GM19238 (cell line): Measurements from ENCODE around the gene RNF217.

Experiments used
- DNase-seq: peaks from one replicate; pipeline ENCODE4 v3.0.0; 2011; ENCODE audit warnings: low spot score; ENCODE audit not compliant: insufficient read length

RNF217 gene

DNA sequence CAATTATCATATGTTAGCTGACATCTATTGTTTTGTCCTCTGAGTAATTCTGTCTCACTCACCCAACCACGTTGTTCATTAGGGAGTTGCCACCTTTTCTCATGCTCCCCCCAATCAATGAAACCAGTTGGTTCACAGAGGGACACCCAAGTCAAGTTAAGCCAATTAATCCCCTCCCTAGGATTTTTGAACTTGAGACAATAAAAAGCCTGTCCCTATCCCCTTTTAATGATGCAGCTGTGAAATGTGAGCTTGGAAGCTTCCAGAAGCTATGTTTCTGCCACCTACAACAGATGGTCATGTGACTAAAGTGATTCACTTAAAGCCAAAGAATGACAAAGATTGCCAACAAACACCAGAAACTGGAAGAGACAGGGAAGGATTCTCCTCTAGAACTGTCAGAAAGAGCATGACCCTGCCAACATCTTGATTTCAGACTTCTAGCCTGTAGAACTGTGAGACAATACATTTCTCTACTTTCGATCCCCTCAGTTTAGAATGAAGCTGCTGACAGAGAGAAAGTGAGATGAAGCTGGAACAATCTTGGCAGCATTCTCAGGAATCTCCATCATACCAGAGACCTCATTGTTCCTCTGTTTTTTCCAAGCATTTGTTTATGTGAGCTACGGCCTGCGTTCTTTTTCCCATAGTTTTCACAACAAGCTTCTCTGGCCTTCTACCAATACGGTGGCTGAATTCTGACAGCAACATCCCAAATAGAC lies 133.5 kb downstream of the RNF217 start:
- no peak for DNase-seq

DNA sequence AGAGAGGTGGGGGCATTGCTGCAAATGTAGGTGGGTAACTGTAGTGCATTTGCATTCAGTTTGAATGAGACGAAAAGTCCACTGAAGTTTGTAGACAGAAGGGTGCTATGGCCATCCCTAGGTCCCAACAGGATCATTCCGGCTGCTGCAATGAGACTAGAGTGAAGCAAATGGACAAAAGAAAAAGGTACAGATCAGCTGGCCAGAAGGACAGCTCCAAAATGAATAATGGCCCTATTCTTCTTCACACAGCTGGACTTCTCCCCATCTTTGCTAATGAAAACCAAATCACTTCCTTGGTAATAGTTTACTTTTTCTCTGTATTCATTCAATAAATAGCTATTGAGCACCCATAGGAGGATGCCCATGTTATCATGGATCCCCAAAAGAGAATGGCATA lies 134.9 kb downstream of the RNF217 start:
- DNase-seq: no peak

DNA sequence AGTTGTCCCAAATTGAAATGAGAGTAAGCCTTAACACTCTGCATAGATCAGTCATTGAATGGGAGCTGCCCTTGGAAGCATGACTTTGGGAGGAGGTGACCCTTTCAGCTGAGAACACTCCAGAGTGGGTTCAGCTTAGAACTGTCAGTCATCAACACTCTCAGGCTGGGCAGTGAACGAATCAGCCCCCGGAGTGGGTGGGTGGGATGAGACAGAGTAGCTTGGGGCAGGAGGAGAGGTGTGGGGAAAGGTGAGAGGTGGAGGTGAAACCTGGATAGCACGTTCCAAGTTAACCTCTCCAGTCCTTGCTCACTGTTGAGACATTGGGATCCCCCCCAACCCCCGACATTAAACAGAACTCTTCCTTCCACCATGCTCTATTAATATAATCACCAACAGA lies 136.0 kb downstream of the RNF217 start:
- DNase-seq: no peak

DNA sequence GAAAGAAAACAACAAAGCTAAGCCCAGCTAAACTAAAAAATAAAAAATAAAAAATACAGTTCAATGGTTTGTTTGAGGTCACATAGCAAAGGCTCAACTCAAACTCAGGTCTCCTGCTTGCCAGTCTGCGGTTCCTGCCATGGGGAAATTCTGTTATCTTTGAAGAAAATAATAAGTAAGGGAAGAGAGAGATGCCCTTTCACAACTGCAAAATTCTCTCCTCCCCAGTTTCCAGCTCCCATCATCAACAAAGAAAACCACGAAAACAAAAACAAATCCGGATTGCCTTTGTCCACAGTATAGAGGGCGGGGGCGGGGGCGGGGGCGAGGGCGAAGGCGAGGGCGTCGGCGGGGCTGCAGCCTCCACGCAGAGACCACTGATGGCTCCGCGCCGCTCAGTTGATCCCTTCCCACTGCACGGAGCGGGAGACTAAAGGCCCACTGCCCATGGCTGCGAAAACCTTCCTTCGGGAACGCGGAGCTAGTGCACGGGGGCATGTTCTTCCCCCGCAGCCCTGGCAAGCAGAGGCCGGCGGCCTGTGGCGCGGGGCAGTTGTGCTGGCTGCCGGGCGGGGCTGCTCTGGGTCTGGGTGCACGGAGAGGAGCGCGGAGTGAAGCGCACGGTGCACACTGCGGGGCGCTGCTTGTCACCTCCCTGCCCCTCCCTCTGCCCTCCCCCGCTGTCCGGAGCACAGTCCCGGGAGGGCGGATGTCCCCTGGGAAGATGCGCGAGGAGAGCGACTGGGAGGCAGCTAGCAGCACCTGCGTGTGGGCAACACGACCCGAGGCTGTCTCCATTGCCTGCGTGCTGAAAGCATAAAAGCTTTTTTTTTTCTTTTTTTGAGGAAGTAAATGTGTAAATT lies 137.2 kb downstream of the RNF217 start:
- peak; percentile 19 for DNase-seq

DNA sequence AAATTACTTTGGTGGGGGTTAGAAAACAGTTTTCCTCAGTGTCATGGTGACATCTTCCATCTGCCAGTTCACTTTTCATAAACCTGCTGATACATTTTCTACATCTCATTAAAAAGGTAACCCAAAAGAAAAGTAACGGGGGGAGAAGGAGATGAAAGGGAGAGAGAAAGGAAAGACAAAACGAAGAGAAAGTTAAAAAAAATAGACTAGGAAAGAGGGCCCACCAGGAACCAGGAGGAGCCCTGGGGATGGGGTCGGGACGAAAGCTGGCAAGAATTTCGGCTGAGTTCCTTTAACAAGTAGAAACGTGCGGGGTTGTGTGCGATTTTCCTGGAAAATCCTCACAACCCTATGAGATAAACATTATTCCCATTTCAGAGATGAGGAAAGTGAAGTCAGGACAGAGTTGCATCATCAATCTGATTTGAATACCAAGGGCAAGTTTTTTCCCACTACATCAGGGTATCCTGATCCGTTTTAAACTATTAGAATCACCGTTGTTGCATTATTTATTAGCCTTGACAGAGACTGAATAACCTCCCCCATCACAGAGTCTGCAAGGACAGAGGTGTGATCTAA lies 137.9 kb downstream of the RNF217 start:
- no peak for DNase-seq

DNA sequence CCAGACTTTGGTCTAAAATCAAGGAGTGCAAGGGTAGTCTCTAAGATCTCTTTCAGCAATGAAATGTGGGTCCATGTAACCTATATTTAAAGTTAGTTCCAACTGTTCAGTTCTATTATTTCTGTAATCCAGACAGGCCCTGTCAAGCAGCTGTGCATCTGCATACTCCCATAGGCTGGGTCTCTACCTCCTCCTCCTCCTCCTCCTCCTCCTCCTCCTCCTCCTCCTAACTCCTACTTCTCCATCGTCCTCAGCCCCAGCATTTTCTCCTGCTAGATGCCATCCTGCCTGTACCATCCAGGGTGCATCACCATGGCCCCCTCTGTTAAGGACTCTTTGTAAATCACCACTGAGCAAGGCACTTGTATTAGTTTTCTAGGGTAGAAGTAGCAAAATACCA lies 138.9 kb downstream of the RNF217 start:
- no peak for DNase-seq

DNA sequence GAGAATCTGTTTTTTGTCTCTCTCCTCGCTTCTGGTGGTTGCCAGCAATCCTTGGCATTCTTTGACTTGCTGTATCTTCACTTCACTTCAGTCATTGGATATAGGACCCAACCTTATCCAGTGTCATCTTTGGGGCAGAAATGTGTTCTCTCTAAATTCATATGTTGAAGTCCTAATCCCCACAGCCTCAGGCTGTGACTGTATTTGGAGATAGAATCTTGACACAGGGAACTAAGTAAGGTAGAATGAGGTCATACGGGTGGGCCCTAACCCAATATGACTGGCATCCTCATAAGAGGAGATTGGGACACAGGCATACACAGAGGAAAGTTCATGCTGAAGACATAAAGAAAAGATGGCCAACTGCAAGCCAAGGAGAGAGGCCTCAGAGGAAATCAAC lies 139.4 kb downstream of the RNF217 start:
- DNase-seq: no peak

DNA sequence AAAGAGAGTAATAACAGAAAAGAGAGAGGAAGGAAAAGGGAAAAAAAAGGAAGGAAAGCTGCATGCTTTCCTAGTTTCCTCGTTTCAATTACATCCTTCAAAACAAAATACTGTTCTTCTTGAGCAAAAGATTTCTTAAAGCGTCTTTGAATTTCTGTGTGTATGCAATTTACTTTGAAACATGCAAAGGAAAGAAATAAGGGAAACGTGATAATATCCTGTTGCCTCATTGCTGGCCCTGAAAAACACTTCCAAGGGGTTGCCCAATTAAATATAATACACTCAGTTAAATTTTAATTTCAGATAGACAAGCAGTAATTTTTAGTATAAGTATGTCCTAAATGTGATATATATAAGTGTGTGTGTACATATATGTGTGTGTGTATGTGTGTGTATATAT lies 140.2 kb downstream of the RNF217 start:
- DNase-seq: no peak

DNA sequence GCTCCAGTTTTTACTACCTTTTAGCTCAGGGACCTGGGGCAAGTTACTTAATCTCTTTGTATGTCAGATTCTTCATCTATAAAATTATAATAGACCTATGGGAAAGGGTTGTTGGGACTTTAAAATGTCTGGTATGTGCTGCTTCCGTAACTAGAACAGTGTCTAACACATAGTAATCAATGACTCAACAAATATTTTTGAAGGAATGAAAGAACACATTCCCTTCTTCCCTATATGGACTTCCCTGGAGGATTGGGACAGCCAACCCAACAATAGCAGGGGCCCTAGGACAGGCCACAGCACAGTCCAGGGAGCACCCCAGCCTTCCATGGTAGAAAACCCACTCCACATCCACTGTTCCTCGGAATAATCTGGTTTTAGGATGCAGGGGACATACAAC lies 140.7 kb downstream of the RNF217 start:
- no peak for DNase-seq

DNA sequence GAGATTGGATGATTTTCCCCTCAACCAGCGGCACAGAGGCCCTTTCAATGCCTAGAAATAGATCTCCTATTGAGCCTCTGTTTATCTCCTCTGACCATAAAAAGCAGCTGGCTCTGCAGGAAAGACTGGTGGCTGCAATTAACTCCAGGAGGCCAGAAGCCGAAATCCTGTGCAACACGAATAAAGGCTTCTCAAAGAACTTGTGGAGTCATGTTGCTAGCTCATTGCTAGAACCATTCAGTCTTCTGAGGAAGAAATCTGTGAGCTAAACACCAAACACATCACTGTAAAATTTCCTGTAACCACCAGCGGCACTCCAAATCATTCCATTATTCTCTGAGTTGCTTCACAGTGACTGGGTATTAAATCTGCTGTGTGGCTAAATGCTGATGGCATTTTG lies 142.2 kb downstream of the RNF217 start:
- DNase-seq: no peak

DNA sequence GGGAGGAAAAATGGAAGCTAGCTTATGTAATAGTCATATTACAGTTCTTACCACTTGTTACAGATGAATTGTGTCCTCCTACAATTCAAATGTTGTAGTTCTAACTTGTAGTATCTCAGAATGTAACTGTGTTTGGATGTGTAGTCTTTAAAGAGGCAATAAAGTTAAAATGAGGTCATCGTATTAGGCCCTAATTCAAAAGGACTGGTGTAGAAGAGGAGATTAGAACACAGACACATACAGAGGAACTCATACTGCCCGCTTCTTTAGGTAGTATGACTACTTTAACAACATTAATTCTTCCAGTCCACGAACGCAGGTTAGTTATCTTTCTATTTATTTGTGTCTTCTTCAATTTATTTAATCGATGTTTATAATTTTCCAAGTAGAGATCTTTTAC lies 144.8 kb downstream of the RNF217 start:
- DNase-seq: no peak

DNA sequence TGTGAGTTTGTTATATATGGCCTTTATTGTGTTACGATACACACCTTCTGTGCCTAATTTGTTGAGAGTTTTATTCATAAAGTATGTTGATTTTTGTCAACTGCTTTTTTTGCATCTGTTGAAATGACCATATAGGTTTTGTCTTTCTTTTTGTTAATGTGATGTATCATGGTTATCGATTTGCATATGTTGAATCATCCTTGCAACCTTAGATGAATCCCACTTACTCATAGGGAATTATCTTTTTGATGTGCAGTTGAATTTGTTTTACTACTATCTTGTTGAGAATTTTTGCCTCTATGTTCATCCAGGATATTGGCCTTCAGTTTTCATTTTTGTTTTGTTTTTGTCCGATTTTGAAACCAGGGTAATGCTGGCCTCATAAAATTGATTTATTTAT lies 145.7 kb downstream of the RNF217 start:
- DNase-seq: no peak

DNA sequence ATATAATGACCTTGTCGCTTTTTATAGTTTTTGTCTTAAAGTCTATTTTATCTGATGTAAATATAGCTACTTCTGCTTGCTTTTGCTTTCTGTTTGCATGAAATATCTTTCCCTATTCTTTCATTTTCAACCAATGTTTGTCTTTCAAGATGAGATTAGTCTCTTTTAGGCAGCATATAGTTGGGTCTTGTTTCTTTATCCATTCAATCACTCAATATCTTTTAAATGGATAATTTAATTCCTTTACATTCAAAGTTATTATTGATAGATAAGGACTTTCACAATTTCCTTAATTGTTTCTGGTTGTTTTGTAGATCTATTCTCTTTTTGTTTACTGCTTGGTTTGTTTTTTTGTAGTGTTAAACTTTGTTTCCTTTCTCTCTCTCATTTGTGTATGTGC lies 147.8 kb downstream of the RNF217 start:
- no peak for DNase-seq

DNA sequence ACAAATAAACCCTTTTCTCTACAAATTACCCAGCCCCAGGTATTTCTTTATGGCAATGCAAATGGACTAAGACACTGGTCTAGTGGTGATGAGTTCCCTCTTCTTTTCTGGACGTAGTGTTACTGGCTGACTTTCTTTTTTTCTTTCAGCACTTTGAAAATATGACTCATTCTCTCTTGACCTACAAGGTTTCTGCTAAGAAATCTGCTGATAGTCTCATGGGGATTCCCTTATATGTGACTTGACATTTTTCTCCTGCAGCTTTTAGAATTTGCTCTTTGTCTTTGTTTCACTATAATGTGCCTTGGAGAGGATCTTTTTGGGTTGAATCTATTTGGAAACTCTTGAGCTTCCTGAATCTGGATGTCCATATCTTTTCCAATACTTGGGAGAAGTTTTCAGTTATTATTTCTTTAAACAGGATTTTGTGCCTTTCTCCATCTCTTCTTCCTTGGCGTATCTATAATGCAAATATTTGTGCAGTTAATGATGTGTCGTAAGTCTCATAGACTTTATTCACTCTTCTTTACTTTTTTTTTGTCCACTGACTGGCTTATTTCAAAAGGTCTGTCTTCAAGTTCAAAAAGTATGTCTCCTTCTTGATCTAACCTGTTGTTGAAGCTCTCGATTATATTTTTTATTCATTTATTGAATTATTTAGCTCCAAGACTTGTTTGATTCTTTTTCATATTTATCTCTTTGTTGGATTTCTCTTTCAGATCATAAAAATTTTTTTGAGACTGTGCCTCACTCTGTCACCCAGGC lies 149.2 kb downstream of the RNF217 start:
- DNase-seq: no peak

DNA sequence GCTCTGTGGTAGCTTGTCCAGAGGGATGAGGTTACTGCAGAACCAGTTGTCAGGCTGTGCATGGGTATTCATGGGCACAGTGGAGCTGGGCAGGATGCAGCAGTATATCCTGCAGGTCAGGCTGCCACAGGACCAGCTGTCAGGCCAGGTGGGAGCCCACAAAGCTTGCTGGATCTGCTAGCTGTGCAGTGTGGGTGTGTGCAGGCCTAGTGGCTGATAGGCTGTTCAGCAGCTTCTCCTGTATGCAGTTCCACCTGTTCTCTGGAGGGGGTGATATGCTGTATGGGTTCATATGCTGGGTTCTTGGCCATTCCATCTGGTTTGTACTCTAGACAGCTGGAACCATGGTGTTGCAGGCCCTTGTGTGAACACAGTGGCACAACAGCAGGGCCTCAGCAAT lies 150.7 kb downstream of the RNF217 start:
- no peak for DNase-seq

DNA sequence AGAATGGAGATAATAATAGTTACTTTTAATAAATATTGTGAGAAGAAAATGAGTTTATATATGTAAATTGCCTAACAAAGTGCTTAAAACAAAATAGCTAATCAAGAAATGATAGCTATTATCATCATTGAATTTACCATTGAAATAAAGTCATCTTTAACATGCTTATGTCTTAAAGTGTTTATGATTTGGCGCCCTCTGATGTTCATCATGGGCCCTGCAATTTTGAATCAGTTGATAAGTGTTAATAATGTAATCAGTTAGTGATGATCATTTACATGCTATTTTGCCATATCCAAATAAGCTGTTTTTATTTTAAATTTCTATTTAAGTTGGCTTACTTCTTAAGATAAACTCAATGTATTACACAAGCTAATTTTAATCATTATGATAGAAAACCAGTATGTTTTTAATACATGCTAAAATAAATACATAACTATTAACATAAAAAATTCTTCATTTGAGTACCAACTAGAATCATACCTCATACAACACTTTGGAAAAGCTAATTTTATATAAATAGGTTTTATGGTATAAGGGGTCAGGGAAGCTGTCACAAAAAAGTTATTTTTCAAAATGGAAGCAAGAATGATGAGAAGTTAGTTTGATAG lies 152.1 kb downstream of the RNF217 start:
- no peak for DNase-seq

DNA sequence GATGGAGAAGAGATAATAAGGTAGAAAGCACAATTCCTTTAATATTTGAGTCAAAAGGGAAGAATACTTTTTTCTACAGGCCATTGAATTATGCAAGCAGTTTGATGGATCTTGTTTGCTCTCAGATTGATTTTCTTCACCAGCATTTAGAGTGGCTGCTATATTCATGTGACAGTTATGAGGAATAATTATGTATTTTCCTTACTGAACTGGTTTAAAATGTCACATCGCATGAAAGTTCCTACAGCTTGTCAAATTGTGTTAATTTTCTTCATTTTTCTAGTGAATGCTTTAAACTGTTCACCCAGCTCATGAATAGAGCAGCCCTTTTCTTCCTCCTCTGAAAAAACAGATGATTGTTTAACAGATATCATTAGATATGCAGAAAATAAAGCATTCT lies 153.9 kb downstream of the RNF217 start:
- DNase-seq: no peak

DNA sequence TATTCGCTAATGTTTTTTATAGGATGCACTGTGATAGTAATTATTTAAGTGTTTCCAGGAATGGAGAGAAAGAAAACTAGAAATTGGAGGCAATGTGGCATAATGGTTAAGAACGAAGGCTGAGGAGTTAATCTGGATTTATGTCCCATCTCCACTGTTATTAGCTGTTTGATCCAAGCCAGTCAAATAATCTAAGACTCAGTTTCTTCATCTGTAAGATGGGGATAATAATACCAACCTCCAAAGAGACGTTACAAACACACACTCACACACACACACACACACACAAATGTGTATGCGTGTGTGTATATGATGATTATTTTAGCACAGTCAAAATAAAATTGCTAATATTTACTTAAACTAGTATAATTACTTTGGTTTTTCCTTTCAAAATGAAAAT lies 154.5 kb downstream of the RNF217 start:
- DNase-seq: no peak

DNA sequence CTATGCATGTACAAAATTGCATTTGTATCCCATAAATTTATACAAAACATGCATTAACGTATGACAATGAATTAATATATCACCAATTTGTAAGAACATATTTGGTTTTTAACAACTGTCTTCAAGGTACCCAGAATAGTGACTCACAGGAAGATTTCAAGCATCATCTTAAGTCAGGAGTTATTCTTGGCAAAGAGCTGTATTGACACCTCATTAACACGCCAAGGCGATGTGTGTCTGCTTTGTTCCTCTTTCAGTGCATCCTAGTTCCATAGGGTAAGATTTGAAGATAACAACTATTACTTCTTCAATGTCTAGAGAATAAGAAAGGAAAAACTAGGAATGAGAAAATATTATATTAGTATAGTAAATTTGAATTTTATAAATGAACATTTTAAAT lies 155.6 kb downstream of the RNF217 start:
- DNase-seq: no peak

DNA sequence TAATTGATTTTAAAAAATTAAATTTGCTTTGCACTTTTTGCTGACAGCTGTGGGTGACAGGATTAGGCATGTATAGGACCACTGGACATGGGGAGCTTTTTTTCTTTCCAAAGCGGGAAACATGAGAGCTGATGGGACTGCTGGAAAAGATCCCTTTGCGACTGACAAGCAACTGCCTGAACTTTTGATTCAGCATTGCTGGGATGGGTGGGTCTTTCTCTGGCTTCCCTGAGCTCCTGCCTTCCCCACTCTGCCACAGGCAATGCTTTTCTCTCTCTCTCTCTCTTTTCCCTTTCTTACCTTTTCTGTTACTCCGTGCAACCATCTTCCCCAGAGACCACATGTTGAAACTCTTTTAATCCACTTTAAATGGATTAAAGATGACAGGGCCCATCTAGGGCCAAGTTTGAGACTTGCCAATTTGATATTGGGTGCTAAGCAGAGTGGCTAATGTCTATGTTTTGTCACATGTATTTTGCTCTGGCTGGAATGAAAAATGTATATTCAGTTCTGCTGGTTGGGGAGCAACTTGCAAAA lies 157.9 kb downstream of the RNF217 start:
- no peak for DNase-seq

DNA sequence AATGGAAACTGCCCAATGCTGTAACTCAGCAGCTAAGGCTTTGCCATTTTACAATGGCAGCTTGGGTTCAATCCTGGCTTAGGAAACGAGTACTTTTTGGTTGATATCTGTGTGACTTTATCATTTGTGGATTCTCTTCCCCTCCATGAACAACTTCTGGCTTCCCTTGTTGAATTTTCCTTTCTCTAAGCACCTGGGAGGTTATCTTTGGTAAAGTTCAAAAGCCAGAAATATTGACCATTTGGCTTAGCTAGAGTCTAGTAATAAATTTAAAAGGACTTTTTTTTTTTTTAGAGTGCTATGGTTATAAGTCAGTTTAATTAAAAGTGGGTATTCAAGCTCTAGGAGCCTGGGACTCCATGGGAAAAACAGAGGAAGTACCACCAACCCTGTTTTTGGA lies 159.7 kb downstream of the RNF217 start:
- no peak for DNase-seq
